ENCODE measurements around the gene SGF29.
"Not testable (repeated sequence)": the region's sequence is repeated elsewhere in the genome, so short reads cannot be mapped to it uniquely, and the experiment has no call there.

SGF29 gene

DNA sequence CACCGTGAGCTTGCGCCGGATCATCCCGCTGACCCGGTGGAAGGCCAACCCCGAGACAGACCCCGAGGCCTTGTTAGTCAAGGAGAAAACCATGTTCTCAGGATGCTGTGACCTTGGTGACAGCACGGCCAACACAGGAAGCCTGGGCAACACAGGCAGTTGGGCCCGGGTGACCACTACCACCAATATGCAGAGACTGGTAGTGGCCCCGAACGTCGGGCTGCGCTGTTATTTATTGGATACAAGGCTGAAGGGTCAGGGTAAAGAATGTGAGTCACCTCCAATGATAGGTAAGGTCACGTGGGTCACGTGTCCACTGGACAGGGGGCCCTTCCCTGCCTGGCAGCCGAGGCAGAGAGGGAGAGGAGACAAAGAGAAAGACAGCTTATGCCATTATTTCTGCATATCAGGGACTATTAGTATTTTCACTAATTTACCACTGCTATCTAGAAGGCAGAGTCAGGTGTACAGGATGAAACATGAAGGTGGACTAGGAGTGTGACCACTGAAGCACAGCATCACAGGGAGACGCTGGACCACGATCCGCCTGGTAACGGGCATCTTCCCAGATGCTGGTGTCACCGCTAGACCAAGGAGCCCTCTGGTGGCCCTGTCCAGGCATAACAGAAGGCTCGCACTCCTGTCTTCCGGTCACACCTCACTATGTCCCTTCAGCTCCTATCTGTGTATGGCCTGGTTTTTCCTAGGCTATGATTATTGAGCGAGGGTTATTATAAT is 61.9 kb downstream of the SGF29 start:
- peak; percentile 26 for DNase-seq

DNA sequence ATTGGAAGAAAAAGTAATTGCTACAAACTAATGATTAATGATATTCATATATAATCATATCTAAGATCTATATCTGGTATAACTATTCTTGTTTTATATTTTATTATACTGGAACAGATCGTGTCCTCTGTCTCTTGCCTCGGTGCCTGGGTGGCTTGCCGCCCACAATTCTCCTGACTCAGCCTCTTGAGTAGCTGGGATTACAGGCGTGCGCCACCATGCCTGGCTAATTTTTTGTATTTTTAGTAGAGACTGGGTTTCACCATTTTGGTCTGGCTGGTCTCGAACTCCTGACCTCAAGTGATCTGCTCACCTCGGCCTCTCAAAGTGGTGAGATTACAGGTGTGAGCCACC is 62.5 kb downstream of the SGF29 start:
- not testable (repeated sequence) for DNase-seq

DNA sequence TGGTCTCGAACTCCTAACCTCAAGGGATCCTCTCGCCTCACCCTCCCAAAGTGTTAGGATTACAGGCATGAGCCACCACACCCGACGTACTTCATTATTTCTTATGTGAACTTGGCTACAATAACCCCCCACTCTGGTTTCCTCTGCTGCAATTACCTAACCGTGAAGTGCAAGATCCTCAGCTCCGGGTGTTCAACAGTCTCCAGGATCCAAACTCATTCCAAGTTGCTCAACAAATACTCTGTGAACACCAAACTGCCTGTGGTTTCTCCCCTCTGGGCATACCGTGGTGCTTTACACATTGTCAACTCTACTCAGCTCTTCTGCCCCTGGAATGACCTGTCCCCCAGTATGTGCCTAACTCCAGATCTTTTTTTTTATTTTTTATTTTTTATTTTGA is 62.9 kb downstream of the SGF29 start:
- DNase-seq = no peak

DNA sequence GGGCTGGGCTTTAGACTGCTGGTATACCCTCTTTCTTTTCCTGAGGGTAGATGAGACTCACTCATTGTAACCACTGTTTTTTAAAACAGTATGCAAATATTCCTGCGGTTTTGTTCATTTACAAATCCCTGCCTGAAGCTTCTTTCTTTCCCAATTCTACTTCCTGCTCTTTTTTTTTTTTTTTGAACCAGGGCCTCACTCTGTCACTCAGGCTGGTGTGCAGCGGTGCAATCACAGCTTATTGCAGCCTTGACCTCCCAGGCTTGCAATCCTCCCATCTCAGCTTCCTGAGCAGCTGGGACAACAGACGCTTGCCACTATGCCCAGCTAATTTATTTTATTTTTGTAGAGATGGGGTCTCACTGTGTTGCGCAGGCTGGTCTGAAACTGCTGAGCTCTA is 64.2 kb downstream of the SGF29 start:
- DNase-seq = no peak

DNA sequence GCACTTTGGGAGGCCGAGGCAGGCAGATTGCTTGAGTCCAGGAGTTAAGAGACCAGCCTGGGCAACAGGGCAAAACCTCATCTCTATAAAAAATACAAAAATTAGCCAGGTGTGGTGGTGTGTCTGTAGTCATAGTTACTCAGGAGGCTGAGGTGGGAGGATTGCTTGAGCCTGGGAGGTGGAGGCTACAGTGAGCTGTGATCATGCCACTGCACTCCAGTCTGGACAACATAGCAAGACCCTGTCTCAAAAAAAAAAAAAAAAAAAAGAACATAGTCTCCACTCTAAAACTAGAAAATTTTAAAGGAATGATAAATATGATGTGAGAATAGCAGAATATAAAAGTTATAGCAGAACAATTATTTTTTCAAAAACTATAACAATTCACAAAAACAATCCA is 66.6 kb downstream of the SGF29 start:
- not testable (repeated sequence) for DNase-seq

DNA sequence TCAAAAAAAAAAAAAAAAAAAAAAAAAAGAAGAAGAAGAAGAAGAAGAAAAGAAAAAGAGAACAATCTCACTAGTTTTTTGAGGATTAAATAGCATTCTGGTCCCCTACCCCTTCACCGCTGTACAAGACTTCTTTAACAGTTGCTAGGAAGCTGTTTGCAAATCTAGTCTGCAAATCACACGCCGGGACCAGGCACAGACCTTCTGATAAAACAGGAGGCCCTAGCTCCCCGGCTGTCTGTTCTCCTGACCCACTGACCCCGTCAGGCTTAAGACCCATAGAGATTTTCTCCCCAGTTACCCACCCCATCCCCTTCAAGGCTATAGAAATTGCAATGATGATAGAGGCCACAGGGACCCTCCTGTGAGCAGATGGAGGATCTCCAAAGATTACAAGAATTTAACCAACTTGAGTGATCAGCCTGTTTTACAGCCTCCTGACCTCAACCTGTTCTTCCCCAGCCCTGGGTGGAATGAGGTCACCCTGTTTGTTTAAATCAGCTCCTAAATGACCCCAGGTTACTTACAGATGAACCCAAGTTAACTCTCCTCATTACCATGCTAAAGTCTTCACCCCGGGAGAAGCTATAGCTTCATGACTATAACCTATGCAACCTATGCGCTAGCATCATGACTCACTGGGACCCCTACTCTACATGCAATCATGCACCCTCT is 67.9 kb downstream of the SGF29 start:
- DNase-seq = no peak

DNA sequence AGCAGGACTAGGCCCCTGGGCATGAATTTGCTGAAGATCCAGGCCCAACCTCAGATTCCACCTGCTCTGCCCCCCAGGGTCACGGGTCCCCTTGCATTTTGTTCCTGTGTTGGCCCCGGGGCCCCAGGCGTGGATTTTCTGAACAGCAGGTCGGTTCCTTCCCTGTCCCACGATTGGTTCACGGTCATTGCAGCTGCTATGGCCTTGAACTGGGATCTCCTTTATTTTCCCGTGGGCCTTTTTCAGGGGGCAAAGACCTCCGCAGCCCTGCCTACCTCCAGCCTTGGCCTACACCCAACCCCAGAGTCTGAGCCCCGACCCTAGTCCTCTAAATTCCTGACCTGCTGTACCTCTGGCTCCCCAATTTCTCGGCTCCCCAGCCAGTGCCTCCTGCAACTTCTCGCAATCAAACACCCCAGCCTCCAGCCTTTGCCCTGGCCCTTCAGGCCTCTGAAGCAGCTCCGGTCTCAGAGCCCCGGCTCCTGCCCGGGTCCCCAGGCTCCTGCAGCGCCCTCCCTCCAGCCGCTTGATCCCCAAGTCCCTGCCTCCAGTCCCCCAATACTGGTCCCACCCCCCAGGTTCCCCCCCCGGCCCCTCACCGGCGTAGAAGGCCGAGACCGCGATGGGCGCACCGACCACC is 68.9 kb downstream of the SGF29 start:
- not testable (repeated sequence) for DNase-seq

DNA sequence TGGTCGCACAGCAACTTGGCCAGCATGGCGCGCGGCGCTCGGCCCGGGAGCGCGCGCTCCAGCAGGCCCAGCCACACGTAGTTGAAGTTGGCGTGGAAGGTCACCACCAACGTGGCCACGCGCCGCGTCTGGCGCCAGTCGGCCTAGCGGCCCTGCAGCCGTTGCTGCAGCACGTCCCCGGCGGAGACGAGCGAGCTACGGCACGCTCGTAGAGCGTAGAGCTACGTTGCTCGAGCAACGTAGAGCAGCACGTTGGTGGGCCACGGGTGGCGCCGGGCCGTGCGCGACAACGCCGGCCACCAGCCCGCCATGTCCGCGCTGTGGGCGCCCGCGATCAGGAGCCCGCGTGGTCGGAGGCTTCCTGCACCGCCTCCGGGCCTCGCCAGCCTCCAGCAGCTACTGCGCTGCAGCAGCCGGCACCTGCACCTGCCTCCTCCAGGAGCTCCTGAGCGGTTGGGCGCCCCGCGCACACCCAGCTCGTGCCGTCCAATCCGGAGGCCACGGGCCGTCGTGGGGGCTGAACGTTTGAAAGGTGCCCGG is 69.5 kb downstream of the SGF29 start:
- DNase-seq = peak; percentile 78

DNA sequence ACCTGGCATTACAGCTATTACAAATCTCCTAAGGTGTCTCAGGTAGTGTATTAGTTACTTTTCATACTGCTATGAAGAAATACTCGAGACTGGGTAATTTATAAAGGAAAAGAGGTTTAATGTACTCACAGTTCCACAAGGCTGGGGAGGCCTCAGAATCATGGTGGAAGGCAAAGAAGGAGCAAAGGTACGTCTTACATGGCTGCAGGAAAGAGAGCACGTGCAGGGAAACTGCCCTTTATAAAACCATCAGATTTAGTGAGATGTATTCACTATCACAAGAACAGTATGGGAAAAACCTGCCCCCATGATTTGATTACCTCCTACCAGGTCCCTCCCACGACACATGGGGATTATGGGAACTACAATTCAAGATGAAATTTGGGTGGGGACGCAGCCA is 77.2 kb downstream of the SGF29 start:
- DNase-seq = not testable (repeated sequence)

DNA sequence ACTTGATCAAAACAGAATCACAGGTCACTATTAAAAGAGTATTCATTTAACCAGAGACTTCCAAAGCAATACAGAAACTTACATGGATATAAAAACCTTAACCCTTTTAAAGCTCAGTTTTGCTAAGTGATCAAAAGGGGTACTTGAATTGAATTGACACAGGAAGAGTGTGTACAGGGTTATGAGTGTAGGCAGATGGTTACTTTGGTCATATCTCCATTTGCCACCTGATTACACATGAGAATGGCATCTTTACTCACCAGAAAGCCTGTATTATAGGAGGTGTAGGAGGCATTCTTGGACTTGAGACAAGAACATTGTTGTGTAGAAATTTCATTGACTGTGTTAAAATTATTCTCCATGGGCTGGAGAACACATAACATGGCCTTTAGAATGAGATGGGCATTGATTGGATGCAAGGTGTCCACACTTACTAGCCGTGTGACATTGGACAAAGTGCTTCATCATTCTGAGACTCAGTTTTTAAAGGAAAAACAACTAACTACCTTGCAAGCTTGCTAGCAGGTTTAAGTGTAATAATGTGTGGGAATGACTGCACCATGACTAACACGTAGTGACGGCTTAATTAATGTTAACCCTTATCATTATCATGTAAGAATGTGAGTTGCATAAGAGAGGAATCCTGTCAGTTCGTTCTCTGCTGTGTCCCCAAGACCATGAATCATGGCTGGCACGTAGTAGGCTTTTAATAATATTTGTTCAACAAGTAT is 82.5 kb downstream of the SGF29 start:
- DNase-seq = not testable (repeated sequence)

DNA sequence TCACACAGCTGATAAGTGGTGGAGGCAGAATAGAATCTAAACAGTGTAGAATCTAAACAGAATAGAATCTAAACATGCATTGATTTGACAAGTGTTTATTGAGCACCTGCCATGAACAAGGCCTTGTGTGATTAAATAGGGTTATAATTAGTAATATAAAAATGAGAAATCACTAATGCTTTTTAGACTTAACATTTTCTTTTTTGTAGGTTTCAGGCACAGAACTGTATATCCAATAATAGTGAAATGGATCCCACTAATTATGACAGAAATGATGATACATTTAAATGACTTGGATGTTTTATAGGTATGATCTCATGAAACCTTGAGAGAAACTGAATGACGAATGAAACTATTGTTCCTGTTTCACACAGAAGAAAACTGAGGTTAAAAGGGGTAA is 84.0 kb downstream of the SGF29 start, which contains the start of gene NPIPB8:
NPIPB8 (plus strand) TSS at position 301 of the 400 bp plus-strand sequence. CDS start 296 bp downstream, outside the sequence.
- not testable (repeated sequence) for DNase-seq

DNA sequence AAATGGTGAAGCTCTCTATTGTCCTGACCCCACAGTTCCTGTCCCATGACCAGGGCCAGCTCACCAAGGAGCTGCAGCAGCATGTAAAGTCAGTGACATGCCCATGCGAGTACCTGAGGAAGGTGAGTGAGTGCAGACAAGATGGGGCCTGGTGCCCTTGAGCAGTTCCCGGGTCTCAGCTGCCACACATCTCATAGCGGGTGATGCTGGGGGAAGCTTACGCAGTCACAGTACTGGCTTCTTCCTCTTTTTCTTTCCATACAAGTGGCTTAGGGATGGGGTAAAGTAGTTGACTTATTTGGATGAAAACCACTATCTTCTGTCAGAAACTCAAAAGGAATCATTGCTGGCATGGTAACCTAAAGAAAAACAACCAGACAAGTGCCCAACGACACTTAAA is 84.6 kb downstream of the SGF29 start:
- DNase-seq = not testable (repeated sequence)

DNA sequence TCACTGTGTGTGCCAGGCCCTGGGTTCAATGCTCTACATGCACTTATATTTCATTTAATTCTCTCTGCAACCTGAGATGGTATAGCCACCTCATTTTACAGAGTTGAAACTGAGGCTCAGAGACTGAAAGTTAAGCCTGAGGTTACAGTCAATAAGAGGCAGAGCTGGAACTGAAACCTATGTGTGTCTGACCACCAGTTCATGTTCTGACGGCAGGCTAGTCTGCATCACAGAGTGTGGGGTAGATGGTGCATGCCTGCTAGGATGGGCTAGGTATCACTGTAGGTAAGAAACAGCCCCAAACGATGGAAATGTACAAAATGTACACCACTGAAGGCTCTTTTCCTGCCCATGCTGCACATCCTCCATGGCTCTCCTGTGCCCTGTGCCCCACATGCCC is 86.2 kb downstream of the SGF29 start:
- not testable (repeated sequence) for DNase-seq

Data from hematopoietic multipotent progenitor cell treated with erythropoietin and hydrocortisone succinate and interleukin-3 and kit ligand, for 8 days (in vitro differentiated cells).